ENCODE data around the gene HDAC11.

The HDAC11 gene

DNA sequence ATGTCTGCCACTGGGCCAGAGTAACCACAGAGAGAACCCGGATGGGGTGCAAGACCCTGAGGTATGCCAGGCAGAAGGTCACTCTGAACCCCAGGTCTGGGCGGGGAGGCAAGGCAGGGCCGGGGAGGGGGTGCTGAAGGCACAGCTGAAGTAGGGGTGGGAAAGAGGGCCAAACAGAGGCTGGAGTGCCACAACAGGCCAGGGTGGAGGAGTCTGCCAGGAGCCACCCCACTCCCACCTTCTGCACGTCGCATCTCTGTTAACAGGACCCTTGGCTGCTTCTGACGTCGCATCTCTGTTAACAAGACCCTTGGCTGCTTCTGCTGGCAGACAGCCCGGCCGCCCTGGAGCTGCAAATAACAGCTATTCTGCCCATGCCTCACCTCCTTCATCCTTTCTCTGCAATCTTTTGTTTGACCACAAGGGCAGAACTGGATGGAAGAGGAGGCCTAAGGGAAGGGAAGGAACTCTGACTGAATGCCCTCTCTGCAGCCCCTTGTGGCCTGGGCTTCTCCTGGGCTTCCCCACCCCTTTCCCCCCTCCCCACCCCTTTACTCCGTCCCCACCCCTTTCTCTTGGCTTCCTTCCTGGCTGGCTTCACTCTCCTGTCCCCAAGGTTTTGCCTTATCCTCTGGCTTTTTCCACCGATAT lies 48.2 kb downstream of the HDAC11 start:
- DNase-seq: no peak

DNA sequence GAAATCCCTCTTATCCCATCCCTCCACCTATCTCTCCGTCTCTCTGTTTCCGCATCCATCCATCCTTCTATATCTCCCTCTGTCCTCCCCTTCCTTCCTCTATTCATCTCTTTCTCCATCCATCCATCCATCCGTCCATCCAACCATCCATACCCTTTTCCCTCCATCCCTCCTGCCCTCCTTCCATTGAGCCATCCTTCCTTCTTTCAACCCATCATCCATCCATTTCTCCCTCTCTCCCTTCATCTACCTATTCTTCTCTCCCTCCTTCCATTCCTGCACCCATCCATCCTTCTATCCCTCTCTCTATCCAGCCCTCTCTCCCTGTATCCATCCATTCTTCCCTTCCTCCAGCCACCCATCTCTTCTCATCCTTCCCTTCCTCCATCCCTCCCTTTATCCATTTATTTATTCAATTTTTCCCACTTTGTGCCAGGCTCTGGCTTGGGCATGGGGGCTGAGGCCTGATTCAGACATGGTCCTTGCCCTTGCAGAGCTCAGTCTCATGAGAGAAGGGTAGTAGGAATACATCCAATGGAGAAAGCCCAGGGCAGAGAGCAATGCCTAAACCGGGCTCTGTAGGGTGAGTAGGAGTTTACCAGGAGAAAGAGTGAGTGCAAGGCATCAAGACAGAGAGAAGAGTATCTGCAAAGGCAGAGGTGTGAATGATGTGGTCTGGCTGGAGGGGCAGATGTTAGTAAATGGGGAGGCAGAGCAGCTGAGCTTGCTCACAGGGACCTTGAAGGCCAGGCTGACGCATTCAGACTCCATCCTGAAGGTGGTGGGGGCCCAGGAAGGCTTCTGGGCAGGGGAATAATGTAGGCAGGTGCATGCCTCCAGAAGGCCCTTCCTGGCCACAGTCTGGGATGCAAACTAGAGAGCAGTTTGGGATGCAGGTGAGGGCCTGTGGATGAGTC lies 49.3 kb downstream of the HDAC11 start:
- no peak for DNase-seq

DNA sequence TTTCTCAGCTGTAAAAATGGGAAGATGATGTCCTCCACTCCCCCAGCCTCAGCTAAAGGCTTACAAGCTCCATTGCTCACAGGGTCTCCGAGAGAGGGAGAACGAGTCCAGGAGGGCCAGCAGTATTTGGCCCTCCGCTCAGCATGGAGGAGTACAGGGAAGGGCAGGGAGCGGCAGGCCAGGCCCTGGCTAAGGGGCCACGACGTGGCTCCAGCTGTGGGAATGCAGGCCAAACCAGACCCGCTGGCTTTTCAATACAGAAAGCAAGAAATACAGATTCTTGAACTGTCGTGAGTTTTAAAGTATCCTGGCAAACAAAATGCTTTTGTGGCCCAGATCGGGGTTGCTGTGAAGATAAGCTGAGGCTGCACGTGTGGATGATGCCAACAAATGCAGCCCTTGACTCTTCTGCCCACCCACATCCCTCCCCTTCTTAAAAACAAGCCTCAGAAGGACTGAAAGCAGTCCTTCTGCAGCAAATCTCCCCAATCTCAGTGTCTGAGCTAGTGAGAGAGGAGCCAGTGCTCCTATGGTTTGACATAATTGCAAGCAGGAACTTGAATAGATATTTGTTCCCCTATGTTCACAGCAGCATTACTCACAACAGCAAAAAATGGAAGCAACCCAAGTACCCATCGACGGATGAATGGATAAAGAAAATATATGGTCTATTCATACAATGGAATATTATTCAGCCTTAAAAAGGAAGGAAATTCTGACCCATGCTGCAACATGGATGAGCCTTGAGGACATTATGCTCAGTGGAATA lies 50.3 kb downstream of the HDAC11 start:
- no peak for DNase-seq

DNA sequence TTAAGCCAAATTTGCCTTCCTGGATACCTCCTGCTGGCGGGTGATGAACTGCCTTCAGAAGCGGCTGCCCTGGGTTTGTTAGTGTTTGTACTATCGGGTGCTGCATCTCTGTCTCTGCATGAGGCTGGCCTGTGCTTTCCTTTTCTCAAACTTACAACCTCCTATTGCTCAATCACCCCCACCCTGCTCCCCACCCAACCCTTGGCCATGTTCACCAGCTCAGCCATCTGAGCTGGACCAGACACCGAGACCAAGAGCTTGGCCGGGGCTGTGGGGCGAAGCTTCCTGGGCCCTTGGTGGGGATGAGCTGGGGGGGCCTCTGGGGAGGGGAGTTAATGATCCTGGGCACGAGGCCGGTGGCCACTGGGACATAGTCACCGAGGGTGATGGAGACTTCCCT lies 52.0 kb downstream of the HDAC11 start:
- DNase-seq: no peak

DNA sequence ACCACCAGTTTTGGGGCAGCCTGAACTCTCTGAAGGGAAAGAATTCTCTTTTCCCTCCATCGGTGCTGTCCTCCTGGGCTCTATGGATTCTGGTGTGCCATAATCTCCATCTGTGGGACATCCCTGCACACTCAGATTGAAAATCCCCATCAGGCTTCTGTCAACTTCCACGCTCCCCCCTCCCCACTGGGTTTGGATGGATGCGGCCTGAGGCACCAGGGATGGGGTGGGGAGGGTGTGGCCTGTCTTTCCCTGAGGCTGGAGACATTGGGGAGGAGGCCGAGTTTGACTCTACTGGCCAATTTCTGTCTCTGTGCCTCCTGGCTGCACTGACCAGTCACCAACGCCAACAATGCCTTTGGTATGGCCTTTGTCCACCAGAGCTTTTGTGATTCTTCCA lies 52.5 kb downstream of the HDAC11 start:
- no peak for DNase-seq

DNA sequence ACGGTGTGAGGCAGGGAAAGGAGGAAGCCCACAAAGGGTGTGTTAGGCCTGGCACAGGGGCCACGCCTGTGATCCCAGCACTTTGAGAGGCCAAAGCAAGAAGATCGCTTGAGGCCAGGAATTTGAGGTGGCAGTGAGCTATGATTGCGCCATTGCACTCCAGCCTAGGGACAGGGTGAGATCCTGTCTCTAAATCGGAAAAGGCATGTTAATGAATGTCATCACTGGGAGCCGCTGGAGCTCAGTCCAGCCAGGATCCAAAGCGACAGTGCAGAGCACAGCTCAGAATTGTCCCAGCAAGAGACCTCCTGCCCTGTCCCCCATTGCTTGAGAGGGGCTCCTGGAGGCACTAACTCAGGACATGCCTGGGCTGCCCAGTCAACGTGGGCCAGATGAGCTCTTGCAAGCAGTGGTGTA lies 53.8 kb downstream of the HDAC11 start:
- no peak for DNase-seq

DNA sequence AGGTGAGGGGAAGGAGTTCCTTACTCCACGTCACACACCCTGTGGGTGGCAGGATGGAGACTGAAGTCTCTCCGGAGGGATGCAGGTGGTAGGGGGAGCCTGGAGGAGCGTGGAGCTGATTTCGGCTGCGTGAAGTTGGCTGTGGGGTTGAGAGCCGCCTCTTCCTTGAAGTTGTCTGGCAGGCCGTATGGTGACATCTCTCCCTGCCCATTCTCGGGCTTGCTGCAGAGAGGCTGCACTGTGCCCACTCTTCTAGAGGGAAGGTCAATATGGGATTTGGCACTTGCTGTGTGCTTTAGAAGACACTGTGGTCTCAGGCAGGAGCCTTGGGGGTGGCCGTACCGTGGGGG lies 55.4 kb downstream of the HDAC11 start:
- no peak for DNase-seq

DNA sequence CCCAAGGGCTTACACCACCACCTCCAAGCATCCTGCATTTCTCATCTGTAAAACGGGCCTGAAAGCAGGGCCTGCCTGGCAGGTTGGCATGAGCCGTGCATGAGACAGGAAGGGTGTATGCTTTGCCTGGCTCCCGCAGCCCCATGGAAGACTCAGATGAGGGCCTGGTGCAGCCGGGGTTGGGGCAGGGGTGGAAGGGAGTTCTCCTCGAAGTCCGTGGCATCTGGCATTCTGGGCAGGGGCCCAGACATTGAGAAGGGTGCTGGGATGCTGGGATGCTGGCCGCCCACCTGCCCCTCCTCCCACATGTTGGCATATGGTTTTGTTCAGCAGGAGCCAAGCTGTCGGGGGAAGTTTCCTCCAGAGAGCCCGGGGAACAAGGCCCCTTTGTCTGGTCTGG lies 55.8 kb downstream of the HDAC11 start:
- no peak for DNase-seq

DNA sequence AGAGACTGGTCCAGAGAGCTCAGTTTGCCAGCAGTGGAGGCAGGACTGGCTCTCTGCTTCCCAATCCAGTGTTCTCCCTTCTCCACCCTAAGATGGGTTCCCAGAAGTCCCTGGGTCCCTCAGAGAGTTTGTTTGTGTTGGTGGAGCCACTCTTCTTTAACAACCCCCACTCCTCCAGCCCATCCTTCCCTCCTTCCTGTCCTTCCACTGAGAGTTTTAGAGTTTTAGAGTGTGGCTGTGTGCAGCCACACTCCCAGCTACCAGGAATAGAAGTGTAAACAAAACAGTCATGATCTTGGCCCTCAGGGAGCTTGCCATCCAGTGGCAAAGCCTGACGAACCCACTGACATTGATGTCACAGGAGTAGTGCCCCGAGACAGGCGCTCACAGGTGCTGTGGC lies 56.3 kb downstream of the HDAC11 start:
- no peak for DNase-seq

DNA sequence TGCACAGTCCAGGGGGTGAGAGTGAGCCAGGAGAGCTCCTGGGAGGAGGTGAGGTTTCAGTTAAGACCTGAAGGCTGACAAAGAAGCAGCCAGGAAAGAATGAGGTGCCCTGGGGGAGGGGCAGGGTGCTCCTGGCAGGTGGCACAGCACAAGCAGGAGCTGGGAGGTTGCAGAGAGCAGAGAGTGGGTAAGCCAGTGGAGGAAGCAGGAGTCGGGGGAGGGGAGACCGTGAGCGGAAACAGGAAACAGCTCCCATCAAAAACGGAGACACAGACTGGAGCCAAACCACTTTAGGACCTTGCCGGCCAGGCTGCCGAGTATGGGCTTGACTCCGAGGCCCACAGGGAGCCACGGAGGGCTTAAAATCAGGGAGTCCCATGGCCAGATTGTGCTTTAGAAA lies 56.7 kb downstream of the HDAC11 start:
- no peak for DNase-seq

DNA sequence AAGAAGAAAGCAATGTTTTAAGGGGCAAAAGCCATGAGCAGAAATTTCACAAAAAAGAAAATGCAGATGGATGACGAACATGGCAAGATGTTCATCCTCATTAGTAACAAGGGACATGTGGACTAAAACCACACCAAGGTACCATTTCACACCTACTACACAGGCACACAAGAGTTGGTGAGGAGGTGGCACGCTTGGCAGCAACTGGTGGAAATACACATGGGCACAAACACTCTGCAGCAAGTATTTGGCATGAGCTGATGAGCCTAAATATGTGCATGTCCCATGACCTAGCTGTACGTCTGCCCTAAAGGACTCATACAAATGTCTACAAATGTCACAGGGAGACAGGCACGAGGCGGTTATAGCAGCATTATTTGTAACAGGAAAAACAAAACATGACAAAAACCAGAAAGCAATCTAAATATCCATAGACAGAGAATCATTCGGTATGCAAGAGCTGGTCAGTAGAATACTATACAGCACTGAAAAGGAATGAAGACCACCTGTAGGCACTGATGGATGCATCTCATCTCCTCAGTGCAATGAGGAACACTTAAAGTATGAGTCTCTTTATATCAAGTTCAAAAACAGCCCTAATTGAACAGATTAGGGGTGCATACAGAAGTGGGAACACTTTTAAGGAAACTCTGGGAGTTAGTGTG lies 57.3 kb downstream of the HDAC11 start:
- no peak for DNase-seq

DNA sequence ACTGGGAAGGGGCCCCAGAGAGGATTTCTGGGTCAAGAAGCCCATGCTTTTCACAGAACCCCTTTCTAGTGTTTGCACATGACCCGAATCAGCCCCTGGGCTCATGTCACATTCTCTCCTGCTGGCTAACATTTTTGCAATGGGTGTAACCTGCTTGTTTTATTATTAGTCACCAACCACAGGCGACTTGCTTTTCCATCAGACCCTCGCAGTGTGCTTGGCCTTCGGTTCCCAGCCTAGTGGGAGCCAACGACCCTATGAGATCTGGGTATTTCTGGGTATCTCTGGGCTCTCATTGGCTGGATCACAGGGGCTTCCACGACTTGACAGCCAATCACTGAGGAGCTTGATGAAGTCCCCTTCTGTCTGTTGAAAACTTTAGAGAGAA lies 57.8 kb downstream of the HDAC11 start:
- DNase-seq: no peak

DNA sequence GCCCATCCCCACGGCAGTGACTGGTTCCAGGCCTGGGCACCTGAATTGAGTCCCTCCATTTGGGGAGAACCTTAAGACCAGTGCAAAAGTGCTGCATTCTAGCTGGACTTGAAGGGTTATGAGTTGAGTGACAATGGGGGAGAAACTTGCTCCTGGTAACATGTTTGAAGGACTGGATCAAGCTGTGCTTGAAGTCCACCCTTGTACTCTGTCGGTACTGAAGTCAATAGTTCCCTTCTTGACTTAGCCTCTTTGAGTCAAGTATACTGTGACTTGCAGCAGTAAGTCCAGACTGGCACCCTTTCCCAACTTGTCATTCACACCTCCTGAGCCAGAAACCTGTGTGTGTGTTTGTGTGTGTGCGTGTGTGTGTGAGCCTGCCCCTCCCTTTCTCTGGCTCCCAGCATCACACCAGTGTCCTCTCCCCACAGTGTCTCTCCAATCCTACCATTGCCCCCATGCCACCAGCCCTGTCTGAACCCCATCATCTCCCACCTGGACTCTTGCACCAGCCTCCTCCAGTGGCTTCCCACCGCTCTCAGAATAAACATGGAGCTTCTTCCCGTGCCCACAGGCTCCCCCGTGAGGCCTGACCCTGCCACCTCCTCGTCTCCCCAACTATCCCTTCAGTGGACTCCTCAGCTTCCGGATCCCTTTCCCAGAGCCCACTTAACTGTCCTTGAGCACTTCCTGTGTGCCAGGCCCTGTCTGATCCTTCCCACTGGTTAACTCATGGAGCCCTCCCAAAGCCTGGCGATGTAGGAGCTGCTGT lies 58.6 kb downstream of the HDAC11 start:
- DNase-seq: no peak

DNA sequence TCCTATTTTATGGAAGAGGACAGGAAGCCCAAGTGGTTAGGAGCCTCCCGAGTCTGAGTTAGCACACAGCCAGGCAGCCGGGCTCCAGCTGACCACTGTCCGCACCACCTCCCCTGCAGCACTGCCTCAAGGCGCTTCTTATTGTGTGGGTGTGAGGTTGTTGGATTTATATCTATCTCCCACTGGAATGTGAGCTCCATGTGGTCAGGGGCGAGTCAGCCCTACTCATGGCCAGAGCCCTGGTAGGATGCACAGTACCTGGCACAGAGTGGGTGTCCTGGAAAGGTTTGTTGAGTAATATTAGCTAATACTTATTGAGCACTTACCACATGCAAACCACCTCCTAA lies 59.2 kb downstream of the HDAC11 start:
- DNase-seq: no peak

DNA sequence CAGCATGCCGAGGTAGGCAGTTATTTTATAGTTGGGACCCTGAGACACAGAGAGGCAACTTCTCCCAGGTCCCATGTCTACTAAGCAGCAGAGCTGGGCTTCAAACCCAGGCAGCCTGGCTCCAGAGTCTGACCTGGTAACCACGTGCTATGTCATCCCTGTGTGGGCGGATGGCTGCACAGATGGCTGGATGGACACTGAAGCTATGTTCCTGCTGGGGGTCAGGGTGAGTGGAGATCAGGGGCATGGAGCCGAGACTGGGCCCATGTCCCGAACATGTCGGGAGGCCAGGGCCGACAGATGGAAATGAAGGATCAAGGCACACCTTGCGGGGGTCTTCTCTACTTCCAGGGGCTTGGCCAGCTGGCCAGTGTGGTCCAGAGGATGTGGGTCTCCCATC lies 59.6 kb downstream of the HDAC11 start:
- no peak for DNase-seq

DNA sequence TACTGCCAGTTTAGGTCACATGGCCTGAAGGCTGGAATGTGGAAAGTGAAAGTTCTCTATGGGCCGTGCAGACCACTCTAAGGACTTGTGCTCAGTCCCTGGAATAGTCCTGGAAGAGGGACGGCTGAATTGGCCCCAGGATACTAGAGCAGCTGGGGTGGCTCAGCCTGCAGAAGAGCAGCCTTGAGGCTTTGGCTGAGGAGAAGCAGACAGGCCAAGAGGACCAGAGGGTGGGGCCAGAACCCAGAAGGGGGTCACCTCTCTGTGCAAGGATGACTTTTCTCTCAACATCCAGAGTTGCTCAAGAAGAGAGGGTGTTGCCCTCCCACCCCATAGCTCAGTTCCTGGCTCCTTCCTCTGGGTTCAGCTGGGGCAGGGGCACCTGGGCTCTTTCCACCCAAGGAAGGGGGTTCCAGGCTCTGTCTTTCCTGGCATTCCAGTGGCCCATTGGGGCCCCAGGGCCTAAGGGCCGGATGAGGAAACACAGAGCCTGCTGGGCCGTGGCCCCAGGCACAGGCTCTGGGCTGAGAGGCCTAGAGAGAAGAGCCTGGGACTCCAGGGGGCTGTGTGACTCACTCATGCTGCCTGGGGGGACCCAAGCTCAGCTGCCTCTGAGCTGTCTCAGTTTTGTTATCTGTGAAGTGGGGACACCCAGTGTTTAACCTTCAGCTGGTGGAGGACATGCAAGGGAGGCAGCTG lies 60.3 kb downstream of the HDAC11 start:
- no peak for DNase-seq

DNA sequence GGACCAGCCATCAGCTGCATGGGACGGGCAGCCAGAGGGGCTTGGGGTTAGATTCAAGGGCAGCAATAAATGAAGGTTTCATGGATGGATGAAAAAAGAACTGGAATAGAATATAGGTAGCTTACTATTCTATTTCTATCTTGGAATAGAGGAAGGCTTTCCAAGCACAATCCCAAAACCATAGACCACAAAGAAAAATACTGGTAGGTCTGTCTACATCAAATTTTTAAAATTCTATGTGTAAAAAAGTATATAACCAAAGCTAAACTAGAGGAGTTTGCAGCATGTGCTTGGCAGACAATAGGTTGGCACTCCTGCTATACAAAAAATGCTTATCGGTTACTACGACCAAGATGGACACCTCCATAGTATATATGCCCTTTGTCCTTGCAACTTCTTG lies 61.6 kb downstream of the HDAC11 start:
- DNase-seq: no peak

DNA sequence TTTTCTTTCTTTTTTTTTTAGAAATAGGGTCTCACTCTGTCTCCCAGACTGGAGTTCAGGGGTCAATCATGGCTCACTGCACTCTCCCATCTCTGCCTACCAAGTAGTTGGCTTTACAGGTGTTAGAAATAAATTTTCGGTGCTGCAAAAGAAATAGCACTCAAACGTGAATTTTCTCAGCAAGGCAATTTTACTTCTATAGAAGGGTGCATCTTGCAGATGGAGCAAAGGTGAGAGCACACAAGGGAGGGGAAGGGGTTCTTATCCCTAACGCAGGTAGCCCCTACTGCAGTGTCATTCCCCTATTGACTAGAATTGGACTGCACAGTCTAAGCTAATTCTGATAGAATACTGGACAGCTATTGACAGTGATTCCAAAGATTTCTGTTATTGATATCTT lies 62.0 kb downstream of the HDAC11 start:
- DNase-seq: no peak

DNA sequence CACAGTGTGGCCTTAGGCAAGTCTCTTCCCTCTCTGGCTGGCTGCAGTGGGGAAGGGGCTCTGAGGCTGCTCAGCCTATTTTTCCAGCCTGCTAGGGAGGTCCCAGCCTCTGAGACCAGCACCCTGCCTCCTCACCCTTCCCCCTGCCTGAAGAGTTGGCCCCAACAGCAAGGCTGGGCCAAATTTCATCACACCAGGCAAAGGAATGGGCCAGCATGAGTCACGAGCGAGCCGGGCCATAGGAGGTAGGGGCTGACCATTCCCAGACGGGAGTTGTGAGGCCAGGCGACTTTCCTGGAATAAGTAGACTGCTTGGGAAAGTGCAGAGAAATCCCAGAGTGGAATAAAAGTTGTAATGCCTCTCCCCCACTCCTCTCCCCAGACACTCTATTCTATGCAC lies 63.1 kb downstream of the HDAC11 start:
- no peak for DNase-seq

DNA sequence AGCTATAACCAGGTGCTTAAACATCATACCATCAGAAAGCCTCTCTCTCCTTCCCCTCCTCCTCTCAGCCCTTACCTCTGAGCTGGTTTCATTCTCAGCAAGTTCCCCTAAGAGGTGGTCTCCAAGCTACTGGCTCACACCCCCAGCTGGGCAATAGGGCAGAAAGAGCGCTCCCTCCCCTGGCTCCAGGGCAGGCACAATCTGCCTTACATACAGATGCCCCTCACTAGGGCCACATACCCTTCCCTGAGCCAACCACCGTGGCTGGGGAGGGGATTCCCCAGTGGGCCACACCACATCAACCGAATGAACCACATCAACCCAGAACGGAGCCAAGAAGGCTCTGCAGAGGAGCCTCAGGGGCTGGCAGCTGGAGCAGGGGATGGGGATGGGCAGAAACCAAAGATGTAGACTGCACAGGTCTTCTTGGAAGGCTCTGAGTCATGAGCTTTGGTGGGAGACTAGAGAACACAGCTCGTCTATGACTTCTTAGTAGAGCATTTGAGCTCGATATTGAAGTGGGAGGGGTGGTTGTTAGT lies 64.3 kb downstream of the HDAC11 start:
- DNase-seq: no peak

DNA sequence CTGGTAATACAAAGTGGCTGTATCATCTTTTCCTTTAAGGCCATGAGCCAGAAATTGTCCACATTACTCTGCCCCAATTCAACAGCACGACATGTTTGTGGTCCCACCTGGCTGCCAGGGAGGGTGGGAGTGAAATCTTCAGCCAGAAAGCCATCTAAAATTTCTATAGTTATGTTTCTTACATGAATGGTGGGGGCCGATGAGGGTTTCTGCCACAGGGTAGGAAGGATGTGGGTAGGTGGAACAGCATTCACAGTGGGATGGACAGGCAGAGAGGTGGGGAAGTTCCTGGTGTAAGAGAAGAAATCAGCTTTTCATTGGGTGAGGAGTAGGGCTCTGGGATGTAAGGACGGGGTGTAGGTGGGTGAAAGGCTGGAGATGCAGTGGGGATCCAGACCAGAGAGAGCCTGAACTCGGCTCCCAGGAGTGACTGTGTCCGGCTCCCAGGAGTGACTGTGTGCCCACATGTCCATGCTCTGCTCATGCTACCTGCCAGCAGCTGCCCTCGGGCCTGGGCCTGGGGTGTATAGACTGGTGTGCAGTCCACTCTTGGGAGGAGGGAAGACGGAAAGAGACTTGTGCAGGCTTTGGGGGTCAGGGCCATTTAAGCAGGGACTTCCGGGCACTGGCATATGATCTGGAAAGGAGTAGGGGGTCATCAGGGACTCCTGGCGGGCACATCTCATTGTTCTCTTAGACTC lies 65.0 kb downstream of the HDAC11 start:
- no peak for DNase-seq
